Stimulated activated CD8-positive, alpha-beta memory T cell treated with anti-CD3 and anti-CD28 coated beads, Interleukin-15, amount 100 ng/mL, for 1 hour (primary cell): ENCODE results near the gene FUCA1.
"Not testable (repeated sequence)": the region's sequence is repeated elsewhere in the genome, so short reads cannot be mapped to it uniquely, and the experiment has no call there.

Experiments used
- DNase-seq: peaks from one replicate; pipeline ENCODE4 v3.0.0-alpha.2; 2020; ENCODE audit warnings: low read depth

Gene FUCA1

GRCh38 chr1:23895993-23896392 lies 27.9 kb upstream of the FUCA1 start:
- DNase-seq, result no peak

- no peak for DNase-seq
Observed at GRCh38 chr1:23895082-23895481, 27.0 kb upstream of the FUCA1 start.

GRCh38 chr1:23889074-23889473 lies 21.0 kb upstream of the FUCA1 start:
- DNase-seq, result no peak

- no peak for DNase-seq
Observed at GRCh38 chr1:23885222-23885621, 17.1 kb upstream of the FUCA1 start.

DNA sequence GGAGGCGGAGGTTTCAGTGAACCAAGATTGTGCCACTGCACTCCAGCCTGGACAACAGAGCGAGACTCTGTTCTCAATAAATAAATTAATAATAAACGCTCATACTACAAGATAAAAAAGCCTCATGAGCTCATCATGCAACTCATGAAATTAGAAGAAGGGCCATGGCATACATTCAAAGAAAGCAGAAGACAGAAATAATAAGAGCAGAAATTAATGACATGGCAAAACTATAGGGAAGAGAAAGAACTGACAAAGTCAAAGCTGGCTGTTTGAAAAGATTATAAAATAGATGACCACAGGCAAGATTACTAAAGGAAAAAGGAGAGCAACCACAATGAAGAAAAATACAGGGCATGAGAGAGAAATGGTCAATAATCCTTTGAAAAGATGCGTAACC lies 14.7 kb upstream of the FUCA1 start:
- DNase-seq, result no peak

DNA sequence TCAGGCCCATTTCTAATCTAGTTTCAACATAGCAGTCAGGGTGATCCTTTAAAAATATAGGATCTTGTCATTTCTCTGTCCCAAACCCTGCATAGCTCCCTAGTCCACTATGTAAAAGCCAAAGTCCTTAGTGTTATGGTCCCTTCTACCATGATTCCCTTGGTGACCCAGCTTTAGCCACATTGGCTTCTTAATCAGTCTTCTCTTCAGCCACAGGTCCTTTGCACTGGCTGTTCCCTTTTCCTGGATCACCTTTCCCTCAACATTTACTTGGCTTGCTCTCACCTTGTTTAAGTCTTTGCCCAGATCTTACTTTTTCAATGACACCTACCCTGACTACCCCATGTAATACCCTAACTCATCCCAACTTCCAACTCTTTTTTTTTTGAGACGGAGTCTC lies 11.7 kb upstream of the FUCA1 start:
- DNase-seq, result no peak

- no peak for DNase-seq
Observed at GRCh38 chr1:23878668-23879067, 10.6 kb upstream of the FUCA1 start.

GRCh38 chr1:23875382-23875781 lies 7.3 kb upstream of the FUCA1 start:
- no peak for DNase-seq

DNA sequence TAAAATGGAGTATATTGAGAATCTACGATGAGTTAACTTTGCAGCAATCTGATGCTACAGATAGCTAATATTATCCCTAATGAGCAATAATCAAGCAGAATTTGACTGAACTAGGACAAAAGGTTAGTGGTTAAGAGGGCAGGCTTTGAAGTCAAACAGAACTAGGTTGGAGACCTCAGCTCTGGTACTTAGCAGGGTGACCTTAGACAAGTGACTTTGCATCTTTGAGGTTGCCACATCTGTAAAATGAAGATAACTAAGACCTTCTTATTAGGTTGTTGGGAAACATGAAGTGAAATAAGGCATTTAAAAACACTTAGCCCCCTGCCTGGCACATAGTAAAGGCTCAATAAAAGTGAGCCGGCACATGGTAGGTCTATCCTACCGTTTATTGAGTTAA lies 4.3 kb upstream of the FUCA1 start:
- no peak for DNase-seq

- no peak for DNase-seq
Observed at GRCh38 chr1:23869051-23869450, 961 bp upstream of the FUCA1 start.

GRCh38 chr1:23868557-23869016 lies 497 bp upstream of the FUCA1 start:
- no peak for DNase-seq

DNA sequence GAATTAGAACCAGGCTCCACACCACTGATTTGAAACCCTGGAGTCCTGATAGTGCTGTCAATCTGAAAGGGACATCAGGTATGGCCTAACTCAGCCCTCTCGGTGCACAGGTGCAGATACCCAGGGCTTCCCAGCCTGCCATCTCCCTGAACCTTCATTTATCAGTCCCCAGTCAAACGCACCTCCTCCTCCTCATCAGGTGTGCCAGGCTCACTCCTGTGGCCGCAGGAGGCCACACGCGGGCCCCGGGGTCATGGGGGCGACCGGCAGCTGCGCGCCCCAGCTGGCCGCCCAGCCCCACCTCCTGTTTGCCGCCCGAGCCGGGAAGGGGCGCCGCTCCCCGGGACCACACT lies 572 bp downstream of the FUCA1 start:
- DNase-seq, result no peak

- DNase-seq, result no peak
Observed at GRCh38 chr1:23865543-23865930, 2.6 kb downstream of the FUCA1 start.

DNA sequence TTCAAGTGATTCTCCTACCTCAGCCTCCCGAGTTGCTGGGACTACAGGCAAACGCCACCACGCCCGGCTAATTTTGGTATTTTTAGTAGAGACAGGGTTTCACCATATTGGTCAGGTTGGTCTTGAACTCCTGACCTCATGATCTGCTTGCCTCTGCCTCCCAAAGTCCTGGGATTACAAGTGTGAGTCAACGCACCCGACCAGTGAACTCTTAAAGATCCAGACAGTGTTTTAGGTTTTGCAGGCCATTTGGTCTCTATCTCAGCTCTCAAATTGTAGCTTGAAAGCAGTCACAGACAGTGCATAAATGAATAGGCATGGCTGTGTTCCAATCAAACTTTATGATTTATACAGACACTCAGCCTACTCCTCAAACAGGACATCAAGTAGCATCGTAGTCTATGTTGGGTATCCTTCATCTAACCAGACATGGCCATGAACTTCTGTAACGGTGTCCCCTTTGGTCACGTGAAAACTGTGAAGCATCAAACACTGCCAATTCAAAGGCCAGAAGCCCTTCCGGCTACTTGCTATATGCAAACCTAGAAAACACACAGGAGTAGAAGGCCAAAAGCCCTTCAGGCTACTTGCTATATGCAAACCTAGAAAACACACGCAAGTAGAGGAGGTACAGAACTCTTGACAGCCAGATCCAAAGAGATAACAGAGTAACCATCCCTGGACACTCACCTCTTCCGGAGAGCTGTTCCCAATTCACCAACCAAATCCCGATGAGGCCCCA lies 3.1 kb downstream of the FUCA1 start:
- DNase-seq, result no peak

GRCh38 chr1:23862640-23863039 lies 5.5 kb downstream of the FUCA1 start:
- no peak for DNase-seq

- DNase-seq, result no peak
Observed at GRCh38 chr1:23854568-23854967, 13.5 kb downstream of the FUCA1 start.

DNA sequence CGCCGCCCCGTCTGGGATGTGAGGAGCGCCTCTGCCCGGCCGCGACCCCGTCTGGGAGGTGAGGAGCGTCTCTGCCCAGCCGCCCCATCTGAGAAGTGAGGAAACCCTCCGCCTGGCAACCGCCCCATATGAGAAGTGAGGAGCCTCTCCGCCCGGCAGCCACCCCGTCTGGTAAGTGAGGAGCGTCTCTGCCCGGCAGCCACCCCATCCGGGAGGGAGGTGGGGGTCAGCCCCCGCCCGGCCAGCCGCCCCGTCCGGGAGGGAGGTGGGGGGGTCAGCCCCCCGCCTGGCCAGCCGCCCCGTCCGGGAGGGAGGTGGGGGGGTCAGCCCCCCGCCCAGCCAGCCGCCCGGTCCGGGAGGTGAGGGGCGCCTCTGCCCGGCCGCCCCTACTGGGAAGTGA lies 15.0 kb downstream of the FUCA1 start:
- DNase-seq, result not testable (repeated sequence)

DNA sequence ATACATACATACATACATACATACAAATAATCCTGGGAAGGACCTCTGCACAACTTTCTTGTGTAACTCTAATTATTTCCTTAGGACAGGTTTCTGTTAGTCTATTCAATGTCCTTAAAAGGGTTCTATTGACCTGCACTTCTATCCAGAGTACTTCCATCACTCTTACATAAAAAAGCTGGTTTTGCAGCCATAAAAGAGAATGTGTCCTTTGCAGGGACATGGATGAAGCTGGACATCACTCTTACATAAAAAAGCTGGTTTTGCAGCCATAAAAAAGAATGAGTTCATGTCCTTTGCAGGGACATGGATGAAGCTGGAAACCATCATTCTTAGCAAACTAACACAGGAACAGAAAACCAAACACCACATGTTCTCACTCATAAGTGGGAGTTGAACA lies 16.7 kb downstream of the FUCA1 start:
- not testable (repeated sequence) for DNase-seq

DNA sequence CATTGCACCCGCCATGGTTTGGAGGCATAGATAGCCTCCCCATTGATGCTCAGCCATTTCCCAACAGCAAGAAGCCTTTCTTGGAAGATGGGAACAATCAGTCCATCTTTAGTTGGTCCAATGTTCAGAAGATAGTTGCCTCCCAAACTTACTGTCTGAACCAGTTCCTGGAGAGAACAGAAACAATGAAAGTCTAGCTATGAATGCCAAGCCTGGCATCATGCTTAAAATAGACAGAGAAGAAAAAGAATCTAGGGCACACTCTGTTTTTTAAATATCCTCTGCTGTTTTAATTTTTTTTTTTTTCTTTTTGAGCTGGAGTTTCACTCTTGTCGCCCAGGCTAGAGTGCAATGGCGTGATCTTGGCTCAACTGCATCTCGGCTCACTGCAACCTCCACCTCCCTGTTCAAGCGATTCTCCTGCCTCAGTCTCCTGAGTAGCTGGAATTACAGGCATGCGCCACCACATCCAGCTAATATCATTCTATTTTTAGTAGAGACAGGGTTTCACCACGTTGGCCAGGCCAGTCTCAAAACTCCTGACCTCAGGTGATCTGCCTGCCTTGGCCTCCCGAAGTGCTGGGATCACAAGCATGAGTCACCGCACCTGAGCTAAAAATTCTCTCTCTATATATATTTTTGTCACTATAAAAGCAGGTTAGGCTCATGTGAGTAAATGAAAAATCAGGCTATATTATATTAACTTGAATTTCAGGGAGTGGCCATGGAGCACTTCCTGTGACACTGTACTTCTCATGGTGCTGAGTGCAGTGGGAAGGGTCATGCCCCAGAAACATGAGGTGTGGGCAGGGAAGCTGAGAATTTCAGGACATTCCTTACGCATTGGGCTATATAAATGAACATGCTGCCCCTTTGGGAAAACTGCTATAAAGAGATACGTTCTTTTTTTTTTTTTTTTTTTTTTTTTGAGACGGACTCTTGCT lies 19.1 kb downstream of the FUCA1 start:
- no peak for DNase-seq

DNA sequence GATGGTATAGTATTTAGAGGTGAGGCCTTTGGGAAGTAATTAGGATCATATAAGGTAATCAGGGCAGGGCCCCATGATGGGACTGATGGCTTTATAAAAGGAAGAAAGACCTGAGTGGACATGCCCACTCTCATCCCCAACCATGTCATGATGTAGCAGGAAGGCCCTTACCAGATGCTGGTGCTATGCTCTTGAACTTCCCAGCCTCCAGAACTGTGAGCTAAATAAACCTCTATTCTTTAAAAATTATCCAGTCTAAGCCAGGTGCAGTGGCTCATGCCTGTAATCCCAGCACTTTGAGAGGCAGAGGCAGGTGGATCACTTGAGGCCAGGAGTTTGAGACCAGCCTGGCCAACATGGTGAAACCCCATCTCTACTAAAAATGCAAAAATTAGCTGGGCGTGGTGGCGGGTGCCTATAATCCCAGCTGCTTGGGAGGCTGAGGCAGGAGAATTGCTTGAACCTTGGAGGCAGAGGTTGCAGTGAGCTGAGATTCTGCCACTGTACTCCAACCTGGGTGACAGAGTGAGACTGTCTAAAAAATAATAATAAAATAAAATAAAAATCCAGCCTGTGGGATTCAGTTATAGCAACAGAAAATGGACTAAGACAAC lies 20.5 kb downstream of the FUCA1 start:
- DNase-seq, result not testable (repeated sequence)

DNA sequence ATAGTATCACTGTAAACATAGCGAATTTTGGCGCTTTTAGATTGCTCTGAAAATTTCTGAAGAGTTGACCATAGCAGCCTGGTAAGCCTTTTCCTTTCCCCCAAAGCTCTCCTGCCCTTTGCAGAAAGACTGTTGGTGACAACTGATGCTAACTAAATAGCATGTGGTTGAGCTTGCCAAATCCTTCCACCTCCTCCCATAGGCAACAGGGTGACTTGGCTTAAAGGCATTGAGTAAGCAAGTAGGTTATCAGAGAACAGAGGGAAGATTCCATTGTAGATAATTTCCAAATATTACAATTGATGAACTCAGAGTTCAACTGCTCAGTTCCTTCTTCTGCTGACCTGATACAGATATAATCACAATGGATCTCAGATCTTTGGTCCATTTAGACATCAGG lies 22.9 kb downstream of the FUCA1 start:
- DNase-seq, result no peak

GRCh38 chr1:23843644-23844043 lies 24.4 kb downstream of the FUCA1 start:
- DNase-seq, result no peak

GRCh38 chr1:23838401-23838866 lies 29.7 kb downstream of the FUCA1 start:
- peak; percentile 60 for DNase-seq
